ENCODE data around the gene CDK14. TPM values are rescaled to one million over a fixed set of nuclear protein-coding genes. Genes with fewer than 3 reads are reported as not detected.

Gene CDK14
- total and polyA plus RNA-seq, 2 of the 8 experiments (the other 6 are each of a cell fraction or from before 2014, with no cell fraction given) = 5.5 to 47.3 TPM

DNA sequence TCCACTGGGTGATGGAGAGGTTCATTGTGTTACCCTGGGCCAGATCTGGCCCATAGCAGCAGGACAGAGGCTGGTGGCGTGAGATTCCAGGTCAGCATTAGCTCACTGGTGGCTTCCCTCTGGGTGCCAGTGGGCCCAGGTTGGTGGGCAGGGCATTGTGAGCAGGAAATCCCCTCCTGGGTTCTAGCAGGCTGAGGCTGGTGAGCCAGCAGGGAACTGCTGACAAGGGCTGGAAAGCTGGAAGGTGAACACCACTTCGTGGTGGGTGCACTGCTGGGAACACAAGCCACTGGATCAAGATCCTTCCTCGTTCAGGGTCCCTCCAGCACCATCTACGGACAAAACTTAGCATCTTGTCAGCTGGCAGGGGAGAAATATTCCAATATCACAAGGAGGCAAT is 408.9 kb downstream of the CDK14 start (continued):
- no peak for TF ChIP-seq TBP (IDR thresholded peaks at IDR 0.05; ENCODE audit: low read depth, low read length)

DNA sequence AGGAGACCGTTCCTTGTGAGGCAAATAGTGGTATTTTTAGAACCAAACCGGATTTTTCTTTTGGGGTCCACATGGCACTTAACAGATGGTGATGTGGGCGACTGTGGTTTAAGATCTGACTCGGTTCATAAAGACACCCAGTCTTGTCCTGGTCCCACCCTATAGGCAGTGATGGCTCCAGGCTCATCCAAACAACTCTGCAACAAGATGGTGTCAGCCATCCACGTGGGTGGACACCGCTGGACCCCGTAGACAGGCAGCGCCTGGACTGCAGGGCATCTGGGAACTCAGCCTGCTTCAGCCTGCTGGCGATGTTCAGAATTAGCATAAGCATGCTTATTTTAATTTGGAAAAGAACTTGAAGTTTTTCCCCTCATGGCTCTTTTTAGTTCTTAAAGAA is 409.7 kb downstream of the CDK14 start:
- Histone ChIP-seq H4K8ac (ENCODE audit: extremely low read depth, insufficient read depth, low read length) (no peak overlapping the region), H3K27me3 (replicated peaks in 1 of 4; ENCODE audit: control insufficient read depth in 3 of 4, extremely low read depth in 1 of 4, insufficient read depth in 3 of 4, low read length in 3 of 4) (no peaks in the 10 kb centered on the region), H2BK5ac (ENCODE audit: low read depth, low read length) (no peak overlapping the region), H2BK20ac (ENCODE audit: low read length) (no peak overlapping the region), H4K5ac (ENCODE audit: insufficient read length, low read depth, low read length) (no peak overlapping the region), H4K91ac (replicated peaks; ENCODE audit: insufficient read length, low read length) (no peak overlapping the region), H2BK120ac (replicated peaks; ENCODE audit: low read depth, low read length) (no peak overlapping the region), H3K4me2 (ENCODE audit: insufficient read depth in 1 of 2, low read depth in 2 of 2, low read length in 2 of 2) (no peak overlapping the region), H2AK5ac (ENCODE audit: low read depth, low read length) (no peak overlapping the region), H3K18ac (ENCODE audit: extremely low read depth, low read length) (no peak overlapping the region), H2BK15ac (ENCODE audit: low read length) (no peak overlapping the region), H4K20me1 (replicated peaks in 1 of 2; ENCODE audit: control insufficient read depth in 1 of 2, insufficient read depth in 2 of 2, low read length in 2 of 2) (no peaks in the 10 kb centered on the region), H3K36me3 (ENCODE audit: control insufficient read depth in 2 of 4, insufficient read depth in 4 of 4, low read length in 3 of 4) (no peaks in the 10 kb centered on the region), H3K23ac (ENCODE audit: insufficient read length) (no peak overlapping the region), H2BK12ac (ENCODE audit: low read depth, low read length) (no peak overlapping the region), H2AFZ (ENCODE audit: low read length) (no peak overlapping the region), H3K79me2 (ENCODE audit: control insufficient read depth in 1 of 2, insufficient read depth in 2 of 2, low read length in 2 of 2) (no peaks in the 10 kb centered on the region), H3K56ac (replicated peaks; ENCODE audit: insufficient read length, low read depth, low read length) (no peak overlapping the region), H3K4me3 (ENCODE audit: extremely low read depth in 1 of 4, insufficient read depth in 2 of 4, low read depth in 3 of 4, low read length in 4 of 4) (no peak overlapping the region), H3K4ac (replicated peaks; ENCODE audit: insufficient read length, low read depth, low read length) (no peak overlapping the region), H3K9ac (replicated peaks in 1 of 4; ENCODE audit: extremely low read depth in 1 of 4, low read depth in 3 of 4, low read length in 3 of 4) (no peak overlapping the region), H3K23me2 (ENCODE audit: low read depth, low read length) (no peaks in the 10 kb centered on the region; the same call in 1 of the 2 replicates), H3K9me3 (ENCODE audit: insufficient read depth in 2 of 2, low read depth in 1 of 2, low read length in 1 of 2) (no peaks in the 10 kb centered on the region), H3K14ac (ENCODE audit: insufficient read length) (no peak overlapping the region), H3K27ac (ENCODE audit: low read depth, low read length) (no peak overlapping the region), H3K4me1 (replicated peaks in 1 of 4; ENCODE audit: control insufficient read depth in 3 of 4, insufficient read depth in 4 of 4, low read length in 3 of 4) (no peaks in the 10 kb centered on the region), H3K79me1 (ENCODE audit: low read depth, low read length) (no peaks in the 10 kb centered on the region)
- ChIA-PET CTCF (ENCODE audit: partially characterized antibody) (no interaction called here), POLR2A (ENCODE audit: partially characterized antibody) (no interaction called here)
- FAIRE-seq (no peak), DNase-seq (ENCODE audit: low read depth in 1 of 2, low spot score in 2 of 2) (no peak)
- 90% methylated on average over 9 of the region's 9 CpGs; no CpG with 5 or more reads in 1 of the 2 experiments for WGBS, 2 experiments (ENCODE audit: extremely low coverage in 1 of 2, insufficient coverage in 1 of 2, insufficient read length in 1 of 2, insufficient replicate concordance in 2 of 2, low coverage in 1 of 2, low lambda C conversion rate in 2 of 2, missing lambda C conversion rate in 1 of 2)
- TF ChIP-seq TEAD4 (IDR thresholded peaks at IDR 0.05; ENCODE audit: low read depth, low read length) (no peak), NANOG (IDR thresholded peaks at IDR 0.05; ENCODE audit: insufficient read depth, low read depth, low read length, poor library complexity, severe bottlenecking) (no peak), BCL11A (IDR thresholded peaks at IDR 0.05; ENCODE audit: low read depth in 2 of 2, low read length in 2 of 2) (no peak)
